Measurements from ENCODE around the gene ERFL. TPM values are rescaled to one million over a fixed set of nuclear protein-coding genes. Genes with fewer than 3 reads are reported as not detected.
A peak's percentile ranks its signal among the peaks of the same experiment; 100 is the strongest.

The ERFL gene
- total RNA-seq, 2 experiments from 2014 or later, result 1.3 to 2.0 TPM

- peak overlapping the region; percentile 86 for H3K4me3 Mint-ChIP-seq
- intact Hi-C loops (cut with micrococcal nuclease), result loop anchor here (1.0 to 2.0 kb wide), 3 partner anchors 24 to 99 kb away; no protein-coding TSS in a partner anchor
- peak overlapping the region; percentile 62 for H3K27ac Mint-ChIP-seq
- H3K4me1 Mint-ChIP-seq (ENCODE audit: low read depth), result peaks cover 14% of the 10 kb centered on the region
- no peaks in the 10 kb centered on the region for H3K27me3 Mint-ChIP-seq
- POLR2A ChIA-PET, result interaction anchor here (1.3 to 2.8 kb wide), 5 partner anchors 12 to 98 kb away, joined by 3 to 17 read pairs (median 6); partner anchors contain the start of gene RPS19
- no peaks in the 10 kb centered on the region for H3K9me3 Mint-ChIP-seq
- CTCF ChIA-PET, result interaction anchor here (0.9 to 4.3 kb wide), 16 partner anchors 12 to 229 kb away, joined by 3 to 31 read pairs (median 4); partner anchors contain the start of genes ERFL and RPS19
- DNase-seq, result peak; percentile 93
- peaks cover 2% of the 10 kb centered on the region for H3K36me3 Mint-ChIP-seq
These were observed 30.3 kb upstream of the ERFL start for GRCh38 chr19:41958367-41959055.

- peaks cover 14% of the 10 kb centered on the region for H3K4me1 Mint-ChIP-seq (ENCODE audit: low read depth)
- intact Hi-C loops (cut with micrococcal nuclease), result loop anchor here (2.0 kb wide), 2 partner anchors 23 to 77 kb away; no protein-coding TSS in a partner anchor
- ChIA-PET POLR2A (interaction anchor here (1.3 to 2.8 kb wide), 5 partner anchors 11 to 98 kb away, joined by 3 to 17 read pairs (median 6); partner anchors contain the start of gene RPS19), CTCF (interaction anchor here (0.9 to 4.3 kb wide), 12 partner anchors 11 to 229 kb away, joined by 3 to 31 read pairs (median 4); partner anchors contain the start of genes ERFL and RPS19)
- H3K9me3 Mint-ChIP-seq, result no peaks in the 10 kb centered on the region
- peak overlapping the region; percentile 86 for H3K4me3 Mint-ChIP-seq
- no peaks in the 10 kb centered on the region for H3K27me3 Mint-ChIP-seq
- peak overlapping the region; percentile 56 for H3K27ac Mint-ChIP-seq
- DNase-seq, result peak; percentile 70
- peaks cover 2% of the 10 kb centered on the region for H3K36me3 Mint-ChIP-seq
These were observed 29.7 kb upstream of the ERFL start for GRCh38 chr19:41957838-41958366.

GRCh38 chr19:41957161-41957837 is 29.1 kb upstream of the ERFL start:
- intact Hi-C loops (cut with micrococcal nuclease), result no loop called here
- H3K9me3 Mint-ChIP-seq, result no peaks in the 10 kb centered on the region
- H3K4me3 Mint-ChIP-seq, result no peak overlapping the region
- CTCF ChIA-PET, result interaction anchor here (0.7 to 4.3 kb wide), 11 partner anchors 11 to 228 kb away, joined by 3 to 31 read pairs (median 4); partner anchors contain the start of genes ERFL and RPS19
- POLR2A ChIA-PET, result interaction anchor here (1.3 to 2.8 kb wide), 4 partner anchors 11 to 97 kb away, joined by 3 to 17 read pairs (median 6); partner anchors contain the start of gene RPS19
- no peaks in the 10 kb centered on the region for H3K27me3 Mint-ChIP-seq
- H3K4me1 Mint-ChIP-seq (ENCODE audit: low read depth), result peaks cover 14% of the 10 kb centered on the region
- no peak for DNase-seq
- H3K36me3 Mint-ChIP-seq, result peaks cover 2% of the 10 kb centered on the region
- no peak overlapping the region for H3K27ac Mint-ChIP-seq

- peaks cover 2% of the 10 kb centered on the region for H3K36me3 Mint-ChIP-seq
- no peaks in the 10 kb centered on the region for H3K27me3 Mint-ChIP-seq
- H3K27ac Mint-ChIP-seq, result no peak overlapping the region
- DNase-seq, result no peak
- peaks cover 16% of the 10 kb centered on the region for H3K4me1 Mint-ChIP-seq (ENCODE audit: low read depth)
- ChIA-PET CTCF (interaction anchor here (0.7 to 4.3 kb wide), 6 partner anchors 10 to 164 kb away, joined by 3 to 31 read pairs (median 22); partner anchors contain the start of gene RPS19), POLR2A (interaction anchor here (2.7 kb wide), 1 partner anchor 88 kb away, joined by 6 read pairs; no protein-coding TSS in a partner anchor)
- intact Hi-C loops (cut with micrococcal nuclease), result no loop called here
- H3K4me3 Mint-ChIP-seq, result no peak overlapping the region
- H3K9me3 Mint-ChIP-seq, result no peaks in the 10 kb centered on the region
These were observed 28.4 kb upstream of the ERFL start for GRCh38 chr19:41956621-41957020.

- CTCF ChIA-PET, result interaction anchor here (1.3 to 4.3 kb wide), 3 partner anchors 82 to 160 kb away, joined by 4 to 31 read pairs (median 4); no protein-coding TSS in a partner anchor
- no peak overlapping the region for H3K27ac Mint-ChIP-seq
- H3K9me3 Mint-ChIP-seq, result no peaks in the 10 kb centered on the region
- intact Hi-C loops (cut with micrococcal nuclease), result no loop called here
- DNase-seq, result no peak
- peaks cover 22% of the 10 kb centered on the region for H3K4me1 Mint-ChIP-seq (ENCODE audit: low read depth)
- POLR2A ChIA-PET, result no interaction called here
- H3K4me3 Mint-ChIP-seq, result no peak overlapping the region
- H3K36me3 Mint-ChIP-seq, result peaks cover 2% of the 10 kb centered on the region
- H3K27me3 Mint-ChIP-seq, result no peaks in the 10 kb centered on the region
These were observed 27.3 kb upstream of the ERFL start for GRCh38 chr19:41955521-41955920.

- POLR2A ChIA-PET, result no interaction called here
- Mint-ChIP-seq H3K36me3 (peaks cover 2% of the 10 kb centered on the region), H3K4me3 (no peak overlapping the region), H3K9me3 (no peaks in the 10 kb centered on the region), H3K27ac (no peak overlapping the region), H3K4me1 (ENCODE audit: low read depth) (peaks cover 15% of the 10 kb centered on the region), H3K27me3 (no peaks in the 10 kb centered on the region)
- intact Hi-C loops (cut with micrococcal nuclease), result loop anchor here (1.0 kb wide), 1 partner anchor 78 kb away; no protein-coding TSS in a partner anchor
- DNase-seq, result peak; percentile 91
- CTCF ChIA-PET, result interaction anchor here (0.6 to 4.6 kb wide), 14 partner anchors 9 to 158 kb away, joined by 3 to 46 read pairs (median 5); partner anchors contain the start of genes CD79A, CEACAM3 and RPS19
These were observed 23.5 kb upstream of the ERFL start for GRCh38 chr19:41951686-41952172.

GRCh38 chr19:41947091-41947490 is 18.8 kb upstream of the ERFL start:
- Mint-ChIP-seq H3K27ac (peak overlapping the region; percentile 62), H3K36me3 (no peaks in the 10 kb centered on the region), H3K4me3 (no peak overlapping the region), H3K9me3 (no peaks in the 10 kb centered on the region), H3K4me1 (ENCODE audit: low read depth) (peaks cover 43% of the 10 kb centered on the region), H3K27me3 (no peaks in the 10 kb centered on the region)
- no peak for DNase-seq
- CTCF ChIA-PET, result interaction anchor here (2.1 to 4.1 kb wide), 4 partner anchors 11 to 87 kb away, joined by 9 to 30 read pairs (median 22); partner anchors contain the start of genes RABAC1 and RPS19
- POLR2A ChIA-PET, result interaction anchor here (1.1 to 2.7 kb wide), 3 partner anchors 11 to 87 kb away, joined by 3 to 13 read pairs (median 3); partner anchors contain the start of gene RPS19
- intact Hi-C loops (cut with micrococcal nuclease), result loop anchor here (10.0 kb wide), 1 partner anchor 172 kb away; no protein-coding TSS in a partner anchor

GRCh38 chr19:41945135-41945766 is 17.0 kb upstream of the ERFL start:
- DNase-seq, result peak; percentile 95
- Mint-ChIP-seq H3K4me3 (peak overlapping the region; percentile 53), H3K9me3 (no peaks in the 10 kb centered on the region), H3K27me3 (peaks cover 2% of the 10 kb centered on the region), H3K4me1 (ENCODE audit: low read depth) (peaks cover 42% of the 10 kb centered on the region), H3K27ac (peak overlapping the region; percentile 98), H3K36me3 (no peaks in the 10 kb centered on the region)
- ChIA-PET CTCF (interaction anchor here (0.9 to 4.1 kb wide), 7 partner anchors 9 to 109 kb away, joined by 3 to 30 read pairs (median 10); partner anchors contain the start of genes RABAC1 and RPS19), POLR2A (interaction anchor here (0.8 to 2.7 kb wide), 9 partner anchors 8 to 85 kb away, joined by 3 to 28 read pairs (median 9); partner anchors contain the start of genes RABAC1 and RPS19)
- intact Hi-C loops (cut with micrococcal nuclease), result loop anchor here (1.0 to 10.0 kb wide), 6 partner anchors 9 to 170 kb away; partner anchors contain the start of gene ERFL

GRCh38 chr19:41944336-41944735 is 16.1 kb upstream of the ERFL start:
- peaks cover 43% of the 10 kb centered on the region for H3K4me1 Mint-ChIP-seq (ENCODE audit: low read depth)
- no peak for DNase-seq
- no peaks in the 10 kb centered on the region for H3K9me3 Mint-ChIP-seq
- POLR2A ChIA-PET, result interaction anchor here (1.6 to 2.7 kb wide), 4 partner anchors 57 to 84 kb away, joined by 9 to 28 read pairs (median 18); partner anchors contain the start of gene RPS19
- peak overlapping the region; percentile 98 for H3K27ac Mint-ChIP-seq
- H3K36me3 Mint-ChIP-seq, result no peaks in the 10 kb centered on the region
- H3K27me3 Mint-ChIP-seq, result peaks cover 2% of the 10 kb centered on the region
- intact Hi-C loops (cut with micrococcal nuclease), result loop anchor here (2.0 to 10.0 kb wide), 3 partner anchors 16 to 170 kb away; partner anchors contain the start of gene ERFL
- CTCF ChIA-PET, result interaction anchor here (3.8 to 4.1 kb wide), 2 partner anchors 58 to 72 kb away, joined by 18 to 30 read pairs; no protein-coding TSS in a partner anchor
- no peak overlapping the region for H3K4me3 Mint-ChIP-seq

- intact Hi-C loops (cut with micrococcal nuclease), result loop anchor here (10.0 kb wide), 1 partner anchor 167 kb away; no protein-coding TSS in a partner anchor
- H3K36me3 Mint-ChIP-seq, result no peaks in the 10 kb centered on the region
- H3K27me3 Mint-ChIP-seq, result peaks cover 2% of the 10 kb centered on the region
- H3K27ac Mint-ChIP-seq, result no peak overlapping the region
- no peaks in the 10 kb centered on the region for H3K9me3 Mint-ChIP-seq
- peak overlapping the region; percentile 30 for H3K4me3 Mint-ChIP-seq
- H3K4me1 Mint-ChIP-seq (ENCODE audit: low read depth), result peaks cover 40% of the 10 kb centered on the region
- CTCF ChIA-PET, result interaction anchor here (3.1 kb wide), 1 partner anchor 10 kb away, joined by 13 read pairs; no protein-coding TSS in a partner anchor
- POLR2A ChIA-PET, result no interaction called here
- DNase-seq, result no peak
These were observed 13.4 kb upstream of the ERFL start for GRCh38 chr19:41941410-41942202.

Measured in activated CD4-positive, alpha-beta memory T cell treated with anti-CD3 and anti-CD28 coated beads for 36 hours (primary cell).